Ammon's horn (tissue), 1 donor: ENCODE results near the gene ZMAT2.
"Not testable (repeated sequence)": the region's sequence is repeated elsewhere in the genome, so short reads cannot be mapped to it uniquely, and the experiment has no call there.

Experiments used
- DNase-seq: peaks from one replicate; pipeline ENCODE4 v3.0.0-alpha.2; 2016; ENCODE audit warnings: low spot score

The ZMAT2 gene

GRCh38 chr5:140708787-140709186 is 8.5 kb downstream of the ZMAT2 start:
- DNase-seq, result not testable (repeated sequence)

- DNase-seq, result peak; percentile 67
Measured at GRCh38 chr5:140710899-140711552, 10.8 kb downstream of the ZMAT2 start.

GRCh38 chr5:140711794-140712193 is 11.5 kb downstream of the ZMAT2 start:
- no peak for DNase-seq

GRCh38 chr5:140713562-140714094 is 13.4 kb downstream of the ZMAT2 start:
- no peak for DNase-seq

GRCh38 chr5:140716238-140716637 is 16.0 kb downstream of the ZMAT2 start:
- not testable (repeated sequence) for DNase-seq

- no peak for DNase-seq
Measured at GRCh38 chr5:140718266-140718592, 18.0 kb downstream of the ZMAT2 start.

- not testable (repeated sequence) for DNase-seq
Measured at GRCh38 chr5:140720738-140721137, 20.5 kb downstream of the ZMAT2 start.

- DNase-seq, result not testable (repeated sequence)
Measured at GRCh38 chr5:140721395-140721794, 21.1 kb downstream of the ZMAT2 start.

- DNase-seq, result no peak
Measured at GRCh38 chr5:140725799-140726471, 25.7 kb downstream of the ZMAT2 start.

GRCh38 chr5:140733098-140733497 is 32.9 kb downstream of the ZMAT2 start:
- DNase-seq, result no peak

- no peak for DNase-seq
Measured at GRCh38 chr5:140734354-140734753, 34.1 kb downstream of the ZMAT2 start.

- no peak for DNase-seq
Measured at GRCh38 chr5:140737486-140737885, 37.2 kb downstream of the ZMAT2 start.

GRCh38 chr5:140741967-140742366 is 41.7 kb downstream of the ZMAT2 start:
- no peak for DNase-seq

- DNase-seq, result no peak
Measured at GRCh38 chr5:140753561-140753960, 53.3 kb downstream of the ZMAT2 start.
